ENCODE results near the gene TRIM49B. TPM values are rescaled to one million over a fixed set of nuclear protein-coding genes. Genes with fewer than 3 reads are reported as not detected.
"Not testable (repeated sequence)": the region's sequence is repeated elsewhere in the genome, so short reads cannot be mapped to it uniquely, and the experiment has no call there.

The TRIM49B gene, protein sequence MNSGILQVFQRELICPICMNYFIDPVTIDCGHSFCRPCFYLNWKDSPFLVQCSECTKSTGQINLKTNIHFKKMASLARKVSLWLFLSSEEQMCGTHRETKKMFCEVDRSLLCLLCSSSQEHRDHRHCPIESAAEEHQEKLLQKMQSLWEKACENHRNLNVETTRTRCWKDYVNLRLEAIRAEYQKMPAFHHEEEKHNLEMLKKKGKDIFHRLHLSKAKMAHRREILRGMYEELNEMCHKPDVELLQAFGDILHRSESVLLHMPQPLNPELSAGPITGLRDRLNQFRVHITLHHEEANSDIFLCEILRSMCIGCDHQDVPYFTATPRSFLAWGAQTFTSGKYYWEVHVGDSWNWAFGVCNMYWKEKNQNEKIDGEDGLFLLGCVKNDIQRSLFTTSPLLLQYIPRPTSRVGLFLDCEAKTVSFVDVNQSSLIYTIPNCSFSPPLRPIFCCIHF
- not detected in 2 replicates for polyA plus RNA-seq (2013)

- H3K4me1 ChIP-seq (ENCODE audit: control insufficient read depth in 1 of 2, insufficient read depth in 2 of 2, low read length in 2 of 2); H2BK120ac ChIP-seq (ENCODE audit: insufficient read depth, low read length, poor library complexity); H2BK12ac ChIP-seq (ENCODE audit: low read length); H3K36me3 ChIP-seq (ENCODE audit: control insufficient read depth in 1 of 2, insufficient read depth in 2 of 2, low read length in 2 of 2); H3K27me3 ChIP-seq (ENCODE audit: insufficient read depth, low read length); H4K91ac ChIP-seq (ENCODE audit: low read depth, low read length); H3K23ac ChIP-seq (ENCODE audit: low read length); H2AK5ac ChIP-seq (ENCODE audit: low read length); H3K4ac ChIP-seq (ENCODE audit: low read depth, low read length); H4K8ac ChIP-seq (ENCODE audit: low read depth, low read length); DNase-seq; H3K79me1 ChIP-seq (ENCODE audit: low read length); H3K4me2 ChIP-seq (ENCODE audit: low read length); H3K79me2 ChIP-seq (ENCODE audit: control insufficient read depth, insufficient read depth, low read length, poor library complexity); H3K18ac ChIP-seq (ENCODE audit: low read length); H3K27ac ChIP-seq (ENCODE audit: low read depth, low read length); H3K4me3 ChIP-seq (ENCODE audit: low read depth, low read length); H2AFZ ChIP-seq (ENCODE audit: insufficient read depth, low read length, poor library complexity); H2BK5ac ChIP-seq (ENCODE audit: low read depth, low read length, poor library complexity); H3K9ac ChIP-seq (ENCODE audit: low read length); H3K9me3 ChIP-seq (ENCODE audit: insufficient read depth, low read depth, low read length); H4K12ac ChIP-seq (ENCODE audit: low read depth, low read length); H3K14ac ChIP-seq (ENCODE audit: low read length): not testable (repeated sequence)
- no CpG with 5 or more reads among the region's 2 CpGs for WGBS (ENCODE audit: extremely low coverage, insufficient coverage, insufficient read length)
These were observed at the start of gene TRIM49B for GRCh38 chr11:49028523-49028922. Gene TRIM49B (plus strand): TSS chr11:49028823. CDS start chr11:49031600, 2,777 bp downstream.

- not testable (repeated sequence) for H2AK5ac ChIP-seq (ENCODE audit: low read length); H3K4me3 ChIP-seq (ENCODE audit: low read depth, low read length); DNase-seq; H2BK5ac ChIP-seq (ENCODE audit: low read depth, low read length, poor library complexity); H2BK12ac ChIP-seq (ENCODE audit: low read length); H4K91ac ChIP-seq (ENCODE audit: low read depth, low read length); H3K79me1 ChIP-seq (ENCODE audit: low read length); H3K4me1 ChIP-seq (ENCODE audit: control insufficient read depth in 1 of 2, insufficient read depth in 2 of 2, low read length in 2 of 2); H2AFZ ChIP-seq (ENCODE audit: insufficient read depth, low read length, poor library complexity); H3K27me3 ChIP-seq (ENCODE audit: insufficient read depth, low read length); H3K18ac ChIP-seq (ENCODE audit: low read length); H3K4me2 ChIP-seq (ENCODE audit: low read length); H3K36me3 ChIP-seq (ENCODE audit: control insufficient read depth in 1 of 2, insufficient read depth in 2 of 2, low read length in 2 of 2); H3K9me3 ChIP-seq (ENCODE audit: insufficient read depth, low read depth, low read length); H4K8ac ChIP-seq (ENCODE audit: low read depth, low read length); H3K27ac ChIP-seq (ENCODE audit: low read depth, low read length); H3K79me2 ChIP-seq (ENCODE audit: control insufficient read depth, insufficient read depth, low read length, poor library complexity); H3K4ac ChIP-seq (ENCODE audit: low read depth, low read length); H3K9ac ChIP-seq (ENCODE audit: low read length); H2BK120ac ChIP-seq (ENCODE audit: insufficient read depth, low read length, poor library complexity); H3K23ac ChIP-seq (ENCODE audit: low read length); H4K12ac ChIP-seq (ENCODE audit: low read depth, low read length); H3K14ac ChIP-seq (ENCODE audit: low read length)
These were observed 44.8 kb upstream of the TRIM49B start, which contains the start of gene TRIM51G for GRCh38 chr11:48983785-48984184. Gene TRIM51G (minus strand): TSS chr11:48983885. CDS start chr11:48981695, 2,190 bp downstream.

DNA sequence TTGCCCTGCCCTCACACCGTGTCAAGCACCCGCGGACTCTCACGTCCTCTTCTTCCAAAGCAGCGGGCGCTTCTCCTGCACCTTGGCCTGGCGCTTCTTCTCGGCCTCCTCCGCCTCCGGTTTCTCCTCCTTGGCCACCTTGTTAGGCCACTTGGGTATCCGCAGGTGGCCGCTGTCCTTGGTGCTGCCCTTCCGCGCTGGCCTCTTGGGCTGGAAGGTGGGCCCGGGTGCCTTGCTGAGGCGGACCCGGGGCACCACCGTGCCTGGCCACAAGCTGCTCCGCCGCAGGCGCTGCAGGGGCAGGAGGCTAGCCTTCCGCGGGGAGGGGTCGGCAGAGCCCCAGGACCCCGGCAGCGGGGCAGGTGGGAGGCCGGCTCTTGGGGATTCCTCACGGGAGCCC, 19.6 kb downstream of the TRIM49B start:
- not testable (repeated sequence) for H3K23ac ChIP-seq (ENCODE audit: low read length); H3K4ac ChIP-seq (ENCODE audit: low read depth, low read length); H2AK5ac ChIP-seq (ENCODE audit: low read length); H3K4me1 ChIP-seq (ENCODE audit: control insufficient read depth in 1 of 2, insufficient read depth in 2 of 2, low read length in 2 of 2); H3K4me2 ChIP-seq (ENCODE audit: low read length); H2BK12ac ChIP-seq (ENCODE audit: low read length); H3K4me3 ChIP-seq (ENCODE audit: low read depth, low read length); H3K79me2 ChIP-seq (ENCODE audit: control insufficient read depth, insufficient read depth, low read length, poor library complexity); H3K9ac ChIP-seq (ENCODE audit: low read length); H3K27ac ChIP-seq (ENCODE audit: low read depth, low read length); H3K18ac ChIP-seq (ENCODE audit: low read length); H4K12ac ChIP-seq (ENCODE audit: low read depth, low read length); H3K36me3 ChIP-seq (ENCODE audit: control insufficient read depth in 1 of 2, insufficient read depth in 2 of 2, low read length in 2 of 2); H2AFZ ChIP-seq (ENCODE audit: insufficient read depth, low read length, poor library complexity); H3K79me1 ChIP-seq (ENCODE audit: low read length); H4K91ac ChIP-seq (ENCODE audit: low read depth, low read length); H2BK120ac ChIP-seq (ENCODE audit: insufficient read depth, low read length, poor library complexity); H3K27me3 ChIP-seq (ENCODE audit: insufficient read depth, low read length); H4K8ac ChIP-seq (ENCODE audit: low read depth, low read length); H3K14ac ChIP-seq (ENCODE audit: low read length); H2BK5ac ChIP-seq (ENCODE audit: low read depth, low read length, poor library complexity)
- H3K9me3 ChIP-seq (ENCODE audit: insufficient read depth, low read depth, low read length) = peaks cover 24% of the 10 kb centered on the region
- DNase-seq = peak in 1 of 2 donors; percentile 10
- no CpG with 5 or more reads among the region's 28 CpGs for WGBS (ENCODE audit: extremely low coverage, insufficient coverage, insufficient read length)

DNA sequence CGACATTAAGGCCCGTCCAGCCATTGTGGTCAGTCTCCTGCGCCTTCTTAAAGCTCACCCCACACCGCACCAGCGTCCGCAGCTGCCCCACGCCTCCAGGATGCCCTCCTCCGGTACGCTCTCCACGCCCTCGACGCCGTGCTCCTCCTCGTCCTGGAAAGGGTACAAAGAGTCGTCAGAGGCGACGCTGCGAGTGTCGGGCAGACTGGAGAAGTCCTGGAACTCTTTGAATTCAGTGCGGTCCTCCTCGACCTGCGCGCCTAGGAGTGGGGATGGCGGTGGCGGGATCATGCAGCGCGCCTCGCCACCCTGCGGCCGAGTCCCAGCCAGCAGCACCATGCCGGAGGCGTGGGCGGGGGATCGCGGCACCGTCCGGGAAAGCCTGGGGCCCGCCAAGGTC, 21.2 kb downstream of the TRIM49B start:
- H3K4me1 ChIP-seq (ENCODE audit: control insufficient read depth in 1 of 2, insufficient read depth in 2 of 2, low read length in 2 of 2); H3K9ac ChIP-seq (ENCODE audit: low read length); H2BK12ac ChIP-seq (ENCODE audit: low read length); H3K27me3 ChIP-seq (ENCODE audit: insufficient read depth, low read length); H3K27ac ChIP-seq (ENCODE audit: low read depth, low read length); H3K79me1 ChIP-seq (ENCODE audit: low read length); H2BK5ac ChIP-seq (ENCODE audit: low read depth, low read length, poor library complexity); H4K91ac ChIP-seq (ENCODE audit: low read depth, low read length); H2BK120ac ChIP-seq (ENCODE audit: insufficient read depth, low read length, poor library complexity); H3K79me2 ChIP-seq (ENCODE audit: control insufficient read depth, insufficient read depth, low read length, poor library complexity); H3K18ac ChIP-seq (ENCODE audit: low read length); H4K12ac ChIP-seq (ENCODE audit: low read depth, low read length); H3K36me3 ChIP-seq (ENCODE audit: control insufficient read depth in 1 of 2, insufficient read depth in 2 of 2, low read length in 2 of 2); H3K14ac ChIP-seq (ENCODE audit: low read length); H3K4me2 ChIP-seq (ENCODE audit: low read length); DNase-seq; H3K4me3 ChIP-seq (ENCODE audit: low read depth, low read length); H3K23ac ChIP-seq (ENCODE audit: low read length); H4K8ac ChIP-seq (ENCODE audit: low read depth, low read length); H2AK5ac ChIP-seq (ENCODE audit: low read length); H2AFZ ChIP-seq (ENCODE audit: insufficient read depth, low read length, poor library complexity); H3K4ac ChIP-seq (ENCODE audit: low read depth, low read length): not testable (repeated sequence)
- WGBS (ENCODE audit: extremely low coverage, insufficient coverage, insufficient read length) = no CpG with 5 or more reads among the region's 38 CpGs
- H3K9me3 ChIP-seq (ENCODE audit: insufficient read depth, low read depth, low read length) = peaks cover 24% of the 10 kb centered on the region
